Body of pancreas (tissue), 4 donors: ENCODE measurements around the gene RMI2.

Experiments
- CTCF ChIP-seq, 7 experiments: fragments of 450-650 bp in 4 of 7; fragments of 200-600 bp in 3 of 7; sonication (generic) in 3 of 7; IDR thresholded peaks; one replicate each; pipeline ENCODE4 v1.5.1; 2016 to 2019; ENCODE audit warnings: antibody characterized with exemption in 7 of 7
- POLR2A ChIP-seq, 3 donors: fragments of 450-650 bp; IDR thresholded peaks; one replicate each; pipeline ENCODE4 v1.6.1; 2016; ENCODE audit warnings: antibody characterized with exemption in 3 of 3, mild to moderate bottlenecking in 2 of 3

GRCh38 chr16:11326084-11326736 is 19.0 kb upstream of the RMI2 start:
- TF ChIP-seq CTCF (IDR thresholded peaks at IDR 0.05): no peak
- no peak for TF ChIP-seq POLR2A (IDR thresholded peaks at IDR 0.05)
